Stimulated activated memory B cell treated with anti-CD40 and anti-IgM and Interleukin-4, amounts not matched to agents 10 μg/mL and 1 μg/mL and 100 μg/mL, for 72 hours (primary cell): Measurements from ENCODE around the gene WAS.
A peak's percentile ranks its signal among the peaks of the same experiment; 100 is the strongest.

Source experiments
- ATAC-seq: fragments of 150-1000 bp; cut with Tn5 transposase; 2 replicates; pipeline ENCODE4 v1.10.0; 2021
- H3K27ac Mint-ChIP-seq: one replicate; pipeline ENCODE4 v1.8.0; 2022; ENCODE audit warnings: mild to moderate bottlenecking, mixed read lengths
- H3K27me3 Mint-ChIP-seq: one replicate; pipeline ENCODE4 v1.8.0; 2022; ENCODE audit warnings: mixed read lengths
- H3K36me3 Mint-ChIP-seq: one replicate; pipeline ENCODE4 v1.8.0; 2022; ENCODE audit warnings: mixed read lengths
- H3K4me1 Mint-ChIP-seq: one replicate; pipeline ENCODE4 v1.8.0; 2022; ENCODE audit warnings: mixed read lengths
- H3K4me3 Mint-ChIP-seq: one replicate; pipeline ENCODE4 v1.8.0; 2022; ENCODE audit warnings: mild to moderate bottlenecking, moderate library complexity, mixed read lengths
- H3K9me3 Mint-ChIP-seq: one replicate; pipeline ENCODE4 v1.8.0; 2022; ENCODE audit warnings: mixed read lengths

WAS gene

DNA sequence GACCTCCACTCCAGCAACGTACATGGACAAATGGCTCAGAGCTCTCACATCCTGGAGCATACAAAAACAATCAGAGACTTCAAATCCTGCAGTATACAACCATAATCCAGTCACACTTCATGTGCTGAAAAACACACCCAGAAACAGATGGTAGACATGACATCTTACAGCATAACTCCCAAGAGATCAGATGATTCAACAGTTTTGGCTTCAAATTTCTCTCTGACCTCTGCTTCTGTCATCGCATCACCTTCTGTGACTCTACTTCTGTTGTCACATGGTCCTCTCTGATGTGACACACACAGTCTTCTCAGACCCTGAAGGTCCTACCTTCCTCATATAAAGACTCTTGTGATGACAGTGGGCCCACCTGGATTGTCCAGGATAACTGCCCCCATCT lies 31.5 kb downstream of the WAS start:
- Mint-ChIP-seq H3K27me3 (no peaks in the 10 kb centered on the region), H3K27ac (no peak overlapping the region), H3K4me1 (no peaks in the 10 kb centered on the region), H3K4me3 (no peak overlapping the region), H3K9me3 (no peaks in the 10 kb centered on the region), H3K36me3 (no peaks in the 10 kb centered on the region)
- no peak for ATAC-seq

DNA sequence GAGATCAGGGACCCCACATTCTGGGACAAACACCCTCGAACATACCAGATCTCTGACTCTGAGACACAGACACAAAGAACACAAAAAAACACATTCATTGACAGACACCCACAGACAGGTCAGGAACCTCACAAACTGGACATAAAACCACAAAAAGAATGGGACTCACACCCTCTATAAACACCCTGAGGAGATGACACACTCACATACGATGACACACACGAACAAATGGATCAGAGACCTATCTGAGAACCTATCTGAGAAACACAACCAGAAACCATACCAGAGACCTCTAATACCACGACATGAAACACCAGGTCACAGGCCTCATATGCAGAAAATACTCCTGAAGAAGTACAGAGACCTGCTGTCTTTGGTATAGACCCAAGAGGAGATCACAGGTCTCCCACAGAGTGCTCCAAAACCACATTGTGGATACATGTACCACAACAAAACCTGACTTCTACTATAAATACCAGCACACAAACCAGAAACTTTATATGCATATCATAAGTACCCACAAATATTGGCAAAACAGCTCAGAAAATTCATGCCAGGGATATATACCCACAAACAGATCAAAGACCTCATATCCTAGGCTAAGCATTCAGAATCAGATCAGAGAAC lies 32.4 kb downstream of the WAS start:
- Mint-ChIP-seq H3K27me3 (no peaks in the 10 kb centered on the region), H3K36me3 (no peaks in the 10 kb centered on the region), H3K9me3 (no peaks in the 10 kb centered on the region)

DNA sequence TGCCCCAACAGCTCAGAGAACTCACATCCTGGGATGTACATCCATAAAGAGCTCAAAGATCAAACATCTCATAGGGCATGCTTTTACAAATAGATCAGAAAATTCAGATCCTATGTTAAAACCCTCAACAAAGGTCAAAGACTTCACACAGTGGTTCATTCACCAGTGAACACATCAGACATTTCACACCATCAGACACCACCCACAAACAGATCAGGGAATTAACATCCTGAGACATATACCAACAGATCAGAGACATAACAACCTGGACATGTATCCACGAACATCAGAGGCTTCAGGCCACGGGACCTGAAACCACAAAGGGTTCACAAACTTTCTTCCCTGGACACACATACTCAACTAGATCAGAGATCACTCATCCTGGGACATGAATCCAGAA lies 36.4 kb downstream of the WAS start:
- no peaks in the 10 kb centered on the region for H3K9me3 Mint-ChIP-seq
- H3K4me1 Mint-ChIP-seq: no peaks in the 10 kb centered on the region
- no peak overlapping the region for H3K27ac Mint-ChIP-seq
- no peak for ATAC-seq
- no peak overlapping the region for H3K4me3 Mint-ChIP-seq
- no peaks in the 10 kb centered on the region for H3K27me3 Mint-ChIP-seq
- H3K36me3 Mint-ChIP-seq: no peaks in the 10 kb centered on the region

More for the DNA sequence above, 32.4 kb downstream of the WAS start:
- ATAC-seq: no peak
- Mint-ChIP-seq H3K4me1 (no peaks in the 10 kb centered on the region), H3K4me3 (no peak overlapping the region), H3K27ac (no peak overlapping the region)

DNA sequence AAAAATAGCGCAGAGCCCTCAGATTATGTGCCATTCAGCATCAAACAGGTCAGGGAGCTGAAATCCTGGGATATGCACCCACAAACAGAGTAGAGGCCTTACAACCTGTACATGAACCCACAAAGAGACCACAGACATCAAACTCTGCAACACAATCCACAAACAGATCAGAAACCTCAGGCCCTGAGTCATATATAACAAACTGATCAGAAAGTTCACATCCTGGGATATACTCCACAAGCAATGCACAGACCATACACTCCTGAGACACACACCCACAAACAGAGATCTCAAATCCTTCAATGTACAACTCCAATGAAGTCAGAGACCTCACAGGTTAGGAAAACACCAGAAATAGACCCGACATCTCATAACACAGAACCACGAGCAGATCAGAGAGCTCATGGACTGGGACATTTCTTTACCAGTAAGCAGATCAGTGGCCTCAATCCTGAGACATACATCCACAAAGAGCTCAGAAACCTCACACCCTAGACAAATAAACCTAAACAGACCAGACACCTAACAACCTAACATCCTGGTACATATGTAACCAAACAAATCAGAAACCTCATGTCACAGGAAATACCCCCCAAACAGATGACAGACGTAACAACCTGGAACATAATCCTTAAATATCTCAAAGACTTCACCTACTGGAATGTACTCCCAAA lies 37.1 kb downstream of the WAS start:
- Mint-ChIP-seq H3K27me3 (no peaks in the 10 kb centered on the region), H3K4me3 (no peak overlapping the region), H3K4me1 (no peaks in the 10 kb centered on the region), H3K27ac (no peak overlapping the region), H3K36me3 (no peaks in the 10 kb centered on the region), H3K9me3 (no peaks in the 10 kb centered on the region)
- ATAC-seq: no peak

DNA sequence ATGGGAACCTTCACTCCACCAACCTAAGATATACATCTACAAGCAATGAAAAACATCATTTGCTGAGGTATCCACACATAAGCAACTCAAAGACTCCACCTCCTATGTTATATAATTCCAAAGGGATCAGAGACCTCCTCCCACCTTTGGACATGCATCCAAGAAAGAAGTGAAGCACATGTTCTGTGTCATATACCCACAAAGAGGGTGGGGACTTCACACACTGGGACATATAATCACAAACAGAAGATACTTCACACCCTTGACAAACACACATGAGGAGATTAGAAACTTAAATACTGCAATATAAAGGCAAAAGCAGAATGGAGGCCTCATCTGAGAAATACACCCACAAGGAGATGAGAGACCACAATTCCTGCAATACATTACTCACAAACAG lies 38.3 kb downstream of the WAS start:
- H3K9me3 Mint-ChIP-seq: no peaks in the 10 kb centered on the region
- ATAC-seq: no peak
- no peak overlapping the region for H3K4me3 Mint-ChIP-seq
- H3K27me3 Mint-ChIP-seq: no peaks in the 10 kb centered on the region
- no peaks in the 10 kb centered on the region for H3K4me1 Mint-ChIP-seq
- no peaks in the 10 kb centered on the region for H3K36me3 Mint-ChIP-seq
- H3K27ac Mint-ChIP-seq: no peak overlapping the region

DNA sequence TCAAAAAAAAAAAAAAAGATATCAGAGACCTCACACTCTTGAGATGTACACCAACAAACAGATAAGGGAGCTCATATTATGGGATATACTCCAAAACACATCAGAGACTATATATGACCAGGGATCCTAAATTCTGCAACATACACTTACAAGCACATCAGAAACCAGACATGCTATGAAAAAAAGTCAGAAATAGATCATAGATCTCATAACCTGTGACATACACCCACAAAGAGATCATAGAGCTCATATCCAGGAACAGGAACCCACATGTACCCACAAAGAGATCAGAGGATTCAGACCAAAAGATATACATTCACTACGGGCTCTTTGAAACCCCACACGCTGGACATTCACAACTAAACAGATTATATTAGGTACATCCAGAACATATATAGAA lies 43.0 kb downstream of the WAS start:
- no peaks in the 10 kb centered on the region for H3K27me3 Mint-ChIP-seq
- no peak overlapping the region for H3K4me3 Mint-ChIP-seq
- ATAC-seq: no peak

DNA sequence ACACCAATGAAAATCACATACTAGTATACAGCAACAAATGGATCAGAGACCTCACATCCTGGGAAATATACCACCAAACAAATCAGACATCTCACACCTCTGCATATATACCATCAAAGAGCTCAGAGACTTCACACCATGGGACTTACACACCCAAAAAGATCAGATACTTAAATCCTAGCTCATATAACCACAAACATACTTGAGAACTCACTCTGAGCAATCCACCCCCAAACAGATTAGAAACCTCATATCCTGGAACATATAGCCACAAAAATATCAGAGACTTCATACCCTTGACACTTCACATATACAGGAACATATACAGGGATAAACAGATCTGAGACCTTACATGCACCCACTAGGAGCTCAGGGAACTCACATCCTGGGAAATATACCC lies 45.1 kb downstream of the WAS start:
- Mint-ChIP-seq H3K4me3 (no peak overlapping the region), H3K9me3 (no peaks in the 10 kb centered on the region), H3K27ac (peak overlapping the region; percentile 24), H3K36me3 (no peaks in the 10 kb centered on the region), H3K27me3 (no peaks in the 10 kb centered on the region), H3K4me1 (no peaks in the 10 kb centered on the region)
- ATAC-seq: no peak

More for the DNA sequence above, 43.0 kb downstream of the WAS start:
- Mint-ChIP-seq H3K9me3 (no peaks in the 10 kb centered on the region), H3K4me1 (no peaks in the 10 kb centered on the region), H3K27ac (no peak overlapping the region), H3K36me3 (no peaks in the 10 kb centered on the region)

DNA sequence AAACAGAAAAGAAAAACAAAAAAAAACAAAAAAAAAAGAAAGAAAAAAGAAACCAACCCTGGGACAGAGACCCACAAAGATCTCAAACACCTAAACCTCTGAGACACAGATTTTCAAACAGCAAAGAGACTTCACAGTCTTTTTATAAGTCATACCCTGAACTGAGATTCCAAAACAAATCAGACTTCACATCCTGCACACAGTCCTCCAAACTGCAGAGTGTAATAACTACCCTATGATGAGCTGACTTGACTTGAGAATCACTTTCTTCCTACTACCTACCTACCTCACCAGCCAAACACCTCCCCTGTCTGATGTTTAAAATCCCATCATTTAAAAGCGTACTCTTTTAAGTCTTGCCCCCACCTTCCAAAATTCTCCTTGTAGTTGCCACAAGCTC lies 52.7 kb downstream of the WAS start:
- Mint-ChIP-seq H3K4me3 (peak overlapping the region; percentile 89), H3K4me1 (peaks cover 14% of the 10 kb centered on the region), H3K27ac (peak overlapping the region; percentile 98), H3K36me3 (no peaks in the 10 kb centered on the region), H3K27me3 (no peaks in the 10 kb centered on the region), H3K9me3 (no peaks in the 10 kb centered on the region)
- ATAC-seq: no peak

DNA sequence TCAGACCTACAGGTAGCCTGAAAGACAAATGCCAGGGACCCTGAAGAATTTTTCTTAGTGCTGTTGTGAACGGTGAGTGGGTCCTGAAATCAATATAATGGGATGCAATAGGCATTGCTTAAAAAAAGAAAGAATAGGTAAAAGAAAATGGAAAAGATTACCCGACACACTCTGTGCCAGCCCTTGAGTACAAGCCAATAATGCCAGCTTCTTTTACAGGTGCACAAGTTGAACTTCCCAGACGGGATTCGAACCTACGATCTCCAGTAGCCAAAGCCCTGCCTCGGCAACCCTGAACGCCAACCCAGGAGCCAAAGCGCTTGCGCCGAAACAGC lies 53.2 kb downstream of the WAS start:
- ATAC-seq: no peak
- H3K27me3 Mint-ChIP-seq: no peaks in the 10 kb centered on the region
- H3K9me3 Mint-ChIP-seq: no peaks in the 10 kb centered on the region
- H3K36me3 Mint-ChIP-seq: no peaks in the 10 kb centered on the region
- peaks cover 14% of the 10 kb centered on the region for H3K4me1 Mint-ChIP-seq
- peak overlapping the region; percentile 89 for H3K4me3 Mint-ChIP-seq
- H3K27ac Mint-ChIP-seq: peak overlapping the region; percentile 98

DNA sequence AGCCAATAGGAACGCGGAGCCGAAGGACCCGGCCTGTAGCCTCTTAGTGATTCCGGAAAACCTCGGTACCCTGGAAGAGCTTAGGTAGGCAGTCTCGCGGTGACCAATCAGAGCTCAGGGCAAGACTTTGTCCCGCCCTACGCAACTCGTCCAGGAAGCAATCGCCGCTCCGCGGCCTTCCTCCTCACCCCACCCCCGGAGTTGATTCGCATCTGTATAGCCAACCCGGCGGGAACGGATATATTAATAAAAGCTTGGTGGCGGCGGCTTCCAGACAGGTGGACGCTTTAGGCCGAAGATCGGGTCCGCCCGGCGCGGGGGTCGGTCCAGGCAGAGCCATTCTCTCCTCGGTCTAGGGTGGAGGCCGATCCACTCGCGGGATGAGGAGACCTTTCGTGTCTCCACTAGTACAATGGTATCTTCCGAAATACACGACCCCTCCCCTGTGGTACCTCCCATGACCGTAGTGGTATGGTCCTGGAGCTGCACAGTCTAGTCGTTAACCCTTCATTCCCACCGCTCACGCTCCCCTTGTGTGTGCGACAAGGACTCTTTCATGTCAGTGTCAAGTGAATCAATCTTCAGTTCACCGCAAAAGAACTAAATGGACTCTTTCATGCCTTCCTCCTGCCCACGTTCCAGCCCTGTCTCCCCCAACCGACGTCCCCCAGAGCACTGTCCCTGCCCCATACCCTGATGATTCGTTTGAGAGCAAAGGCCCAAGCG lies 53.8 kb downstream of the WAS start:
- Mint-ChIP-seq H3K36me3 (no peaks in the 10 kb centered on the region), H3K27ac (peak overlapping the region; percentile 98), H3K9me3 (no peaks in the 10 kb centered on the region)

DNA sequence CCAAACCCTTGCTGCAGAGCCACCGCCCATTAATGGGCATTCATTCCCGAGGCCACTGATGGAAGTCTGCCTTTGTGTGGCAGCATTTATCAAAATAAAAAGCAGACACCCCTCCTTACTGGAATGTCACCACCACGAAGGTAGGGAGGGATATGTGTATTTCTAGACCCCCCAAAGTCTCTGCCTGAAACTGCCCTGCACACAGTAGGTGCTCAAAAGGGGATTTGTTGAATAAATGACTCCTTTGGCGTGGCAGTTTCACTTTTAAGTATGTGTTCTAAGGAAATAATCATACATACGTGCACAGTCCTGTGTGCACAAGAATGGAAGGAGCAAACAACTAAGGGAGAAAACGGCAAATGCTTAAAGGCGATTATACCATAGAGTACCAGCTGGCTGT lies 54.3 kb downstream of the WAS start:
- peak overlapping the region; percentile 89 for H3K4me3 Mint-ChIP-seq
- H3K9me3 Mint-ChIP-seq: no peaks in the 10 kb centered on the region
- no peaks in the 10 kb centered on the region for H3K36me3 Mint-ChIP-seq
- ATAC-seq: no peak
- peaks cover 14% of the 10 kb centered on the region for H3K4me1 Mint-ChIP-seq
- peak overlapping the region; percentile 98 for H3K27ac Mint-ChIP-seq
- H3K27me3 Mint-ChIP-seq: no peaks in the 10 kb centered on the region

More for the DNA sequence above, 53.8 kb downstream of the WAS start:
- peak; percentile 100 for ATAC-seq
- peak overlapping the region; percentile 89 for H3K4me3 Mint-ChIP-seq
- peaks cover 14% of the 10 kb centered on the region for H3K4me1 Mint-ChIP-seq
- no peaks in the 10 kb centered on the region for H3K27me3 Mint-ChIP-seq
